A673 (cell line): Measurements from ENCODE around the gene METTL26. TPM values are rescaled to one million over a fixed set of nuclear protein-coding genes. Genes with fewer than 3 reads are reported as not detected.
A peak's percentile ranks its signal among the peaks of the same experiment; 100 is the strongest.

ENCODE experiments used
- BruUV-seq: library from RNA; stranded (reverse); fragments of 400-500 nt; replicated peaks from 2 replicates; lab custom pipeline; 2021; lab: Mats Ljungman, UMichigan
- CTCF ChIA-PET: fragments of 300-600 bp; sonication (Branson Sonifier 250); formaldehyde crosslinking; loops from one replicate; lab custom pipeline; 2022; ENCODE audit warnings: antibody characterized with exemption; lab: Charles Lee
- POLR2A ChIA-PET: fragments of 300-600 bp; sonication (Branson Sonifier 250); formaldehyde crosslinking; loops from one replicate; lab custom pipeline; 2022; ENCODE audit warnings: antibody characterized with exemption; ENCODE audit not compliant: low non-redundant PET; lab: Charles Lee
- DNase-seq: peaks from one replicate; pipeline ENCODE4 v3.0.0-alpha.2; 2015; ENCODE audit warnings: low spot score
- H3K27ac ChIP-seq: fragments of 200-600 bp; sonication (generic); 2 replicates; pipeline ENCODE4 v1.5.1; 2016; ENCODE audit warnings: mixed run types, low read depth, mild to moderate bottlenecking, mixed read lengths, antibody characterized with exemption, low read length; ENCODE audit not compliant: poor library complexity, severe bottlenecking
- H3K27me3 ChIP-seq: fragments of 200-600 bp; sonication (generic); replicated peaks from 2 replicates; pipeline ENCODE4 v1.6.1; 2017; ENCODE audit warnings: mixed run types, low read depth, mild to moderate bottlenecking, mixed read lengths, antibody characterized with exemption, low read length; ENCODE audit not compliant: insufficient read depth, poor library complexity
- H3K36me3 ChIP-seq: fragments of 200-600 bp; sonication (generic); 2 replicates; pipeline ENCODE4 v1.6.1; 2016; ENCODE audit warnings: mixed run types, mild to moderate bottlenecking, mixed read lengths, antibody characterized with exemption, low read length; ENCODE audit not compliant: insufficient read depth, poor library complexity, severe bottlenecking
- H3K4me1 ChIP-seq: fragments of 200-600 bp; sonication (generic); 2 replicates; pipeline ENCODE4 v1.6.1; 2017; ENCODE audit warnings: mixed run types, mild to moderate bottlenecking, mixed read lengths, antibody characterized with exemption, low read length; ENCODE audit not compliant: insufficient read depth, poor library complexity, severe bottlenecking
- H3K4me3 ChIP-seq: fragments of 200-600 bp; sonication (generic); 2 replicates; pipeline ENCODE4 v1.5.1; 2016; ENCODE audit warnings: low read depth, mixed run types, mild to moderate bottlenecking, mixed read lengths, low read length; ENCODE audit not compliant: poor library complexity, severe bottlenecking
- H3K9me3 ChIP-seq: fragments of 200-600 bp; sonication (generic); 2 replicates; pipeline ENCODE4 v1.6.1; 2016; ENCODE audit warnings: mixed run types, low read depth, mild to moderate bottlenecking, mixed read lengths, antibody characterized with exemption, low read length; ENCODE audit not compliant: poor library complexity, severe bottlenecking
- EZH2 ChIP-seq: fragments of 200-600 bp; sonication (generic); IDR thresholded peaks from 2 replicates; pipeline ENCODE4 v1.6.1; 2017; ENCODE audit warnings: borderline replicate concordance, low read depth, mild to moderate bottlenecking, mixed read lengths, antibody characterized with exemption, low read length; ENCODE audit not compliant: poor library complexity, severe bottlenecking
- intact Hi-C: fragments of 100-400 bp; cut with micrococcal nuclease; formaldehyde crosslinking; loops from one replicate; pipeline ENCODE4 v1.10.0; 2022; ENCODE audit not compliant: unreplicated experiment
- total RNA-seq: library from RNA; stranded (reverse); gene quantifications from 2 replicates; pipeline ENCODE4 v1.2.3, GENCODE V29; 2021
- TF ChIP-seq, protein P1 (sequence below): fragments of 300-800, 200-600 bp; sonication (generic); conservative IDR thresholded peaks from 2 replicates; pipeline ENCODE4 v1.5.1; 2017; ENCODE audit warnings: low read depth, mild to moderate bottlenecking, antibody characterized with exemption, low read length, moderate library complexity, mixed read lengths

Gene METTL26
- total RNA-seq, 1 experiment from 2014 or later, result 138 TPM

DNA sequence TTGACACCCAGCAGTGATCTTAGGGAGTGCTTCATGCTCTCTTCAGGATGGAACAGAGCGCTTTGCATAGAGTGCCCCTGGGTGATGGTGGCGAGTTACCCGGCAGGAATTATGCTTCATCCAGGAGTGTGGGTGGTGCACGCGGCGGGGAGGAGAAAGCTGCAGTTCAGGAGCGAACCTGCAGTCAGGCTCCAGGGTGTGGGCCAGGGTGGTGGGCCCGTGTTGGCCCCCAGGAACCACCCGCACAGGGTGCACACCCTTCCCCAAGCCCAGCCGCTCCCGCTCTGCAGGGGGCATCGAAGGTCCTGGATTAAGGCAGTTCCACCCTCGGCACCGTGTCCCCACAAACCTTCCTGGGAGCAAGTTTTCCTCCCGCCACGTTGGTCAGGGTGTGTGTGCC is 42.3 kb downstream of the METTL26 start:
- TF ChIP-seq EZH2, result no peak
- TF ChIP-seq, protein P1, sequence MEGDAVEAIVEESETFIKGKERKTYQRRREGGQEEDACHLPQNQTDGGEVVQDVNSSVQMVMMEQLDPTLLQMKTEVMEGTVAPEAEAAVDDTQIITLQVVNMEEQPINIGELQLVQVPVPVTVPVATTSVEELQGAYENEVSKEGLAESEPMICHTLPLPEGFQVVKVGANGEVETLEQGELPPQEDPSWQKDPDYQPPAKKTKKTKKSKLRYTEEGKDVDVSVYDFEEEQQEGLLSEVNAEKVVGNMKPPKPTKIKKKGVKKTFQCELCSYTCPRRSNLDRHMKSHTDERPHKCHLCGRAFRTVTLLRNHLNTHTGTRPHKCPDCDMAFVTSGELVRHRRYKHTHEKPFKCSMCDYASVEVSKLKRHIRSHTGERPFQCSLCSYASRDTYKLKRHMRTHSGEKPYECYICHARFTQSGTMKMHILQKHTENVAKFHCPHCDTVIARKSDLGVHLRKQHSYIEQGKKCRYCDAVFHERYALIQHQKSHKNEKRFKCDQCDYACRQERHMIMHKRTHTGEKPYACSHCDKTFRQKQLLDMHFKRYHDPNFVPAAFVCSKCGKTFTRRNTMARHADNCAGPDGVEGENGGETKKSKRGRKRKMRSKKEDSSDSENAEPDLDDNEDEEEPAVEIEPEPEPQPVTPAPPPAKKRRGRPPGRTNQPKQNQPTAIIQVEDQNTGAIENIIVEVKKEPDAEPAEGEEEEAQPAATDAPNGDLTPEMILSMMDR, result no peak

DNA sequence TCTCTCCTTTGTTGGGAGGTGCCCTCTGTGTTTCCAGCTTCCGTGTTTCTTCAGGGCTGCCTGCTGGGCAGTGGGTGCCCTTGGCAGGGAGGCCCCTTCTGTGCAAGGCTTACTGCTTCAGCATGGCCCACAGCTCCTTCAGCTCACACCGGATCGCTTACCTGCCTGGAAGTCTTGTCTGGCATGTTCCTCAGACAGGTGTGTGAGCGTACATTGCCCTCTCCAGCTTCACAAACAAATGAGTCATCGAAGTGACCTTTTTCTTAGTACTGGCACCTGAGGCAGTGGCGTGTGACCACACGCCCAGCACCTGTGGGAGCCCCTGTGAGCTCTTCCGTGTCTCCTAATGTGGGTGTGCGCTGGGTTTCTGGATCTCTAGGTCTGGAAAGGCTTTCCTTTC is 42.7 kb downstream of the METTL26 start:
- H3K9me3 ChIP-seq, result no peaks in the 10 kb centered on the region
- intact Hi-C loops, result no loop called here
- POLR2A ChIA-PET, result no interaction called here
- BruUV-seq, result no TSS peak
- DNase-seq, result no peak
- H3K36me3 ChIP-seq, result peaks cover 5% of the 10 kb centered on the region
- no peak overlapping the region for H3K27ac ChIP-seq
- TF ChIP-seq, protein P1, result no peak
- no peak for TF ChIP-seq EZH2
- H3K27me3 ChIP-seq, result no peaks in the 10 kb centered on the region
- no peak overlapping the region for H3K4me3 ChIP-seq
- peaks cover 8% of the 10 kb centered on the region for H3K4me1 ChIP-seq
- CTCF ChIA-PET, result no interaction called here

More for the DNA sequence above, 42.3 kb downstream of the METTL26 start:
- Histone ChIP-seq H3K36me3 (peaks cover 5% of the 10 kb centered on the region), H3K27me3 (no peaks in the 10 kb centered on the region), H3K9me3 (no peaks in the 10 kb centered on the region), H3K4me1 (peaks cover 8% of the 10 kb centered on the region), H3K4me3 (no peak overlapping the region), H3K27ac (no peak overlapping the region)
- DNase-seq, result no peak
- POLR2A ChIA-PET, result no interaction called here
- CTCF ChIA-PET, result no interaction called here
- no TSS peak for BruUV-seq
- intact Hi-C loops, result no loop called here

DNA sequence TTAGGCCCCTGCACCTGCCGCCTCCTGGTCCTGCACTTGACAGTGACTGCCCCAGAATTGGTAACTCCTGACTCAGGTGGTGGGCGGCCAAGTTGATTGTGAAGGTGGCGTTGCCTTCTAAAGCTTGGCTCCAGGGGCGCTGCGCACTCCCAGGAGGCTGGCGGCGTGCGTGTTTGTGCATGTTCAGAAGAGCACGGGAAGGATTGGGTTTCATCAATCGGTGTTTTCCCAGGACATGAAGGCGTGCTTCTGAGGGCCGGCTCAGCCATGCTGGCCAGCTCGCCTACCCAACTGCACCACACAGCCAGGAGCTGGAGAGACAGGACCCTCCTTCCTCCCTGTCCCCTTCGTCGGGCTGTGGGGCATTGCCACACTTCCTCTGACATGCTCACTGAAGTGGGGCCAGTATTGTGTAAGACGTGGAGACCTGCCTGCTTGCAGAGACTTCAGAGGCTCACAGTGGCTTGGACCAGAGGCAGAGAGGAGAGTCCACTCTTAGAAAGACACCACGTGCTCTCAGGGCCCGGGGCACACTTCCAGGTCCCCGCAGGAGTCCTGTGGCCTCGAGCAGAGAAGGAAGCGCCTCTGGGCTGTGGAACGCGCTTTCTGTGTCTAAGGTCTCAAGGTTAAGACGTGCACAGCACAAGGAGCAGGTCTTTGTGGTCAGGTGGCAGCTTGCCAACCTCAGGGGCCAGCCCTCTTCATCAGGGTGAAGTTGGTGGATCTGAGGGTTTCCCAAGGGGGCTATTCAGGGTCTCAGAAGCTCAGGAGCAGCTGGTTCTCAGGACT is 43.4 kb downstream of the METTL26 start:
- Histone ChIP-seq H3K27ac (peak overlapping the region; percentile 30), H3K36me3 (peaks cover 5% of the 10 kb centered on the region), H3K27me3 (no peaks in the 10 kb centered on the region), H3K4me3 (no peak overlapping the region), H3K4me1 (peaks cover 12% of the 10 kb centered on the region), H3K9me3 (no peaks in the 10 kb centered on the region)
- TF ChIP-seq, protein P1, result no peak
- no peak for TF ChIP-seq EZH2
- intact Hi-C loops, result no loop called here
- POLR2A ChIA-PET, result no interaction called here
- CTCF ChIA-PET, result no interaction called here
- no peak for DNase-seq
- no TSS peak for BruUV-seq
